Urinary bladder (tissue), 4 donors: ENCODE measurements around the gene FHOD3. TPM values are rescaled to one million over a fixed set of nuclear protein-coding genes. Genes with fewer than 3 reads are reported as not detected.

ENCODE experiments used
- DNase-seq: peaks from one replicate; pipeline ENCODE4 v3.0.0-alpha.2; 2015; ENCODE audit errors: extremely low spot score
- H3K27ac ChIP-seq: one replicate; pipeline ENCODE4 v1.5.1; 2013; ENCODE audit warnings: low read depth, mild to moderate bottlenecking, moderate library complexity
- H3K36me3 ChIP-seq: one replicate; pipeline ENCODE4 v1.6.1; 2013; ENCODE audit warnings: mild to moderate bottlenecking, moderate library complexity; ENCODE audit not compliant: insufficient read depth
- H3K4me1 ChIP-seq: one replicate; pipeline ENCODE4 v1.6.1; 2013; ENCODE audit warnings: mild to moderate bottlenecking, moderate library complexity; ENCODE audit not compliant: insufficient read depth
- H3K4me3 ChIP-seq: one replicate; pipeline ENCODE4 v1.5.1; 2013; ENCODE audit warnings: low read depth, low read length
- WGBS: extraction: QIAGEN DNeasy Blood & Tissue Kit; methylation state at CpG from one replicate; pipeline ENCODE4 v1.1.7; 2013; 5-methylcytosine and 5-hydroxymethylcytosine counted together
- polyA plus RNA-seq: library from polyadenylated mRNA; stranded (reverse); fragments of 200-250 nt; gene quantifications from one replicate; pipeline ENCODE4 v1.2.3, GENCODE V29; 2013
- total RNA-seq: library from RNA; depleted of rRNA; stranded (reverse); fragments of >200 nt; gene quantifications from one replicate; pipeline ENCODE4 v1.2.3, GENCODE V29; 2014
- donor health status: healthy with polysubstance abuse.
- donor health status: healthy.

FHOD3 gene
- total and polyA plus RNA-seq, 2 donors: 27.2 to 35.4 TPM

DNA sequence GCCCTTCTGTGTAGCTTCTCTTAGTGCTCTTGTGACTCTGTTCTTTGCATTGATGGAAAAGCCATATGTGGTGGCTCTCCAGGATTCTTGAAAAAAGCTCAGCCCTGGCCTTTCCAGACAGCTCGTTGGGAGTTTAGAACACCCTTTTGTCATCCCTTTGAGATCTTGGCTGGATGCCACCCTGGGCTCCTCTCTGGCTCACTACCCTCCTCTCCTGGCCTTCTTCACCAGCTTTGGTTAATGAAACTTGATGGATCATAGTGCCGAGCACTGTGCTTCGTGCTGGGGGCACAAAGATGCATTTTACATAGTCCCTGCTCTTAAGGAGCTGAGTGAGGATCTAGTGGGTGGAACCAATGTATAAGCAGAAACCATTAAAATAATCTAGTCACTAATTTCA lies 15.6 kb upstream of the FHOD3 start:
- no peaks in the 10 kb centered on the region for H3K36me3 ChIP-seq
- H3K4me3 ChIP-seq: no peak overlapping the region
- WGBS: 48% methylated on average over 3 of the region's 3 CpGs
- H3K27ac ChIP-seq: no peak overlapping the region
- no peaks in the 10 kb centered on the region for H3K4me1 ChIP-seq
- DNase-seq: no peak

GRCh38 chr18:36283448-36283847 lies 14.1 kb upstream of the FHOD3 start:
- DNase-seq: no peak
- H3K36me3 ChIP-seq: no peaks in the 10 kb centered on the region
- WGBS: 73% methylated on average over 6 of the region's 6 CpGs
- no peak overlapping the region for H3K4me3 ChIP-seq
- no peaks in the 10 kb centered on the region for H3K4me1 ChIP-seq
- H3K27ac ChIP-seq: no peak overlapping the region

DNA sequence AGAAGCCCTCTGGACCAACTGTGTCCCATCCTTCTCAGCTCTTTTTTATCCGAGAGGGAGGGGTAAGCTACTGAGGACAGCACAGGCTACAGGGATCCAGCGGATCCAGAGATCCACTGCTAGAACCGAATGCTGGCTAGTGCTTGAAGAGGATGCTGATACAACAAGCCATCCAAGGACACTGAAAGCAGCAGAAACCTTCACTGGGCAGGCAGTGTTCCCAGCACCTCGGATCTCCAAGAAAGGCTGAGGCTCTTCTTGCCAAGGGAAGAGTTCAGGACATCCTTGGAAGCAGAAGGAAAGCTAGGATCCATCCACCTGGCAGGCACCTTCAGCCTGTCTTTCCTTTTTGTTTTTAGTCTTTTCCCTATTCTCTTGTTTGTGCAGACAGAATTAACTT lies 13.2 kb upstream of the FHOD3 start:
- Histone ChIP-seq H3K27ac (no peak overlapping the region), H3K4me1 (no peaks in the 10 kb centered on the region), H3K4me3 (no peak overlapping the region), H3K36me3 (no peaks in the 10 kb centered on the region)
- WGBS: 66% methylated on average over 4 of the region's 4 CpGs
- DNase-seq: no peak

DNA sequence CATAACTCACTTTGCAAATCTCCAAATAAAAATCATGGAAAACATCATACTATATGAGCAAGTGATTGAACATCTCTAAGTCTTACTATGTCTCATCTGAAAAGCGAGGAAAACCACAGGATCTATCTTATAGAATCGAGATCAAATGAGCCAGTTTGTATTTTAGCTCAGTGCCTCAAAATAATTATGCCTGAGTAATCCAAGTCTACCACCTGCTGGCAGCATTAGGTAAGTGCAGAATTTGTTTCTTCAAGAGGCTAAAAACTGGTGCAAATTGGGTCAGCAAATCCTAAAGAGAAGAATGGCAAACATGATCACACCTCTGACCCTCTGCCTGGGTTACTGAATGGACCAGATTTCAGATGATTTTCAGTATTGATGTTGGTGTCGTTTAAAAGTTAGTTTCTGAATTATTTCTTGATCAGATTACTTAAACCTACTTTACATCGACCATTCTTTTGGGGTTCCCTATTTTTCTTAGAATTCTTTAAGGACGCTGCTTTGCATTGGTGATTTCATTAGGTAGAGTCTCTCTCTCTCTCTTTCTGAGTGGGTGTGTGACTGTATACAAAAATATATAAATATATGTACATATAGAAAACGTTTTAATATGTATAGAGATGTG lies 12.7 kb upstream of the FHOD3 start:
- H3K36me3 ChIP-seq: no peaks in the 10 kb centered on the region
- no peaks in the 10 kb centered on the region for H3K4me1 ChIP-seq
- DNase-seq: peak; percentile 53
- H3K27ac ChIP-seq: no peak overlapping the region
- H3K4me3 ChIP-seq: no peak overlapping the region
- 32% methylated on average over 6 of the region's 6 CpGs for WGBS

- Histone ChIP-seq H3K4me1 (no peaks in the 10 kb centered on the region), H3K36me3 (no peaks in the 10 kb centered on the region), H3K4me3 (no peak overlapping the region), H3K27ac (no peak overlapping the region)
- DNase-seq: no peak
- 93% methylated on average over 2 of the region's 2 CpGs for WGBS
Measured at GRCh38 chr18:36287653-36288052, 9.9 kb upstream of the FHOD3 start.

DNA sequence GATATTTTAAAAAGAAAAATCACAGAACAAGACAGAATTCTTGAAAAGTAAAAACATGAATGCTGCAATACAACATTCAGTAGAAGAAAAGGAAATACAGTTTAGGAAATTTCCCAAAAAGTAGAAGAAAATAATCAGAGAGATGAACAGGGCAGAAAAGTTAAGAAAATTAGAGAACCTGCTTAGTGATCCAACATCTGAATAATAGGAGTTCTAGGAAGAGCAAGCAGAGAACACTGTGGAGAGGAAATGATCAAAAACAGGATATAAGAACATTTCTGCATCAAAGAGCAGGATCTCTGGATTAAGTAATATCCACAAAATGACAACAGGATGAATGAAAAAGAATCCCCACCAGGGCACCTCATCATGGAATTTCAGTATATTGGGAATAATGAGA lies 8.8 kb upstream of the FHOD3 start:
- Histone ChIP-seq H3K4me1 (no peaks in the 10 kb centered on the region), H3K27ac (no peak overlapping the region), H3K36me3 (no peaks in the 10 kb centered on the region), H3K4me3 (no peak overlapping the region)
- DNase-seq: no peak

GRCh38 chr18:36294031-36294430 lies 3.5 kb upstream of the FHOD3 start:
- 94% methylated on average over 1 of the region's 1 CpG for WGBS
- Histone ChIP-seq H3K4me3 (no peak overlapping the region), H3K4me1 (no peaks in the 10 kb centered on the region), H3K36me3 (no peaks in the 10 kb centered on the region), H3K27ac (no peak overlapping the region)
- DNase-seq: no peak

GRCh38 chr18:36295214-36295613 lies 2.3 kb upstream of the FHOD3 start:
- no peak for DNase-seq
- Histone ChIP-seq H3K4me1 (no peaks in the 10 kb centered on the region), H3K36me3 (no peaks in the 10 kb centered on the region), H3K4me3 (no peak overlapping the region), H3K27ac (no peak overlapping the region)
- WGBS: 90% methylated on average over 1 of the region's 1 CpG

DNA sequence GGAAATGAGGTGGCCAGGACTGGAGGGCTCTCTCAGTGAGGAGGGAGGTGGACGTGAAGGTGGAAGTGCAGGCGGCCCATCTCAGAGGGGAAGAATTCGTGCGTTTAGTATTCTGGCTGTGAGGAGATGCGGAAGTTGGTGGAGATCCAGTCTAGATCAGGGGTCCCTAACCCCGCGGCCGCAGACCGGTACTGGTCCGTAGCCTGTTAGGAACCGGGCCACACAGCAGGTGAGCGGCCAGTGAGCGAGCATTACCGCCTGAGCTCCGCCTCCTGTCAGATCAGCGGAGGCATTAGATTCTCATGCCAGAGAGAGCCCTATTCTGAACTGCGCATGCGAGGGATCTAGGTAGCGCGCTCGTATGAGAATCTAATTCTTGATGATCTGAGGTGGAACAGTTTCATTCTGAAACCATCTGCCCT lies 1.6 kb upstream of the FHOD3 start:
- Histone ChIP-seq H3K4me3 (peak overlapping the region; percentile 69), H3K36me3 (no peaks in the 10 kb centered on the region), H3K4me1 (no peaks in the 10 kb centered on the region), H3K27ac (no peak overlapping the region)
- 28% methylated on average over 21 of the region's 21 CpGs for WGBS
- no peak for DNase-seq

DNA sequence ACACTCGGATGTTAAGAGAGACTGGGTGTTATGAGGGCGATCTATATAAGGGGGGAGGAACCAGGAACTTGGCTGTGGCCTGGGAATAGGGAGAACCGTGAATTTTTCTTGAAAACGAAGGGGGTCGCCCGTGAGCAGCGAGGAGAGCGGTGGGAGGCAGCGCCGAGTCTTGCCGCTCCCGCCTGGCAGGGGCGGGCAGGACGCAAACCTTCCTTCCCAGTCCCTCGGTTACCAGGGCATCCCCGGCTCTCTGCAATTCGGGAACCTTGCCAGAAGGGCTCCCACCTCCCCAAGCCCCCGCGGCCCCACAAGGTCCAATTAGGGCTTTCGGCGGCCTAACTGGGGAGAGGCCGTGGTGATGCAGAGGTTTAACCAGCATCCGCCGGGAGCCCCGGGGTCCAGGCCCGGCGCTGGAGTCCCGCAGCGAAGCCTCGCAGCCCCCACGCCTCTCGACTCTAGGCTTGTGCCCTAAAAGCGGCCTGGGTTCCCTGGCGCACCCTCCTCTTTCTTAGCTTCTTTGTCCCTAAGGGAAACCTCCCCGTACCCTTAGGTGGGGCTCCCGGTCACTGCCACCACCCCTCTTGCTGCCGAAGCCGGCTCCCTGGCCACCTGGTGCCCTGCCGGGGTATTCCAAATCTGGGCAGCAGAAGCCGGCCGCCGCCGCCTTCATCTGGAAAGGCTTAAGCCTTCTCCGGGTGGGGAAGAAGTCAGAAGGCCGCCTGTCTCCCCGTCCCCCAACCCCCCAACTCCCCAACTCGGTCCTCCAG lies 680 bp upstream of the FHOD3 start:
- DNase-seq: no peak
- Histone ChIP-seq H3K27ac (no peak overlapping the region), H3K36me3 (no peaks in the 10 kb centered on the region), H3K4me1 (no peaks in the 10 kb centered on the region), H3K4me3 (peak overlapping the region; percentile 69)
- under 1% methylated on average over 47 of the region's 47 CpGs for WGBS

DNA sequence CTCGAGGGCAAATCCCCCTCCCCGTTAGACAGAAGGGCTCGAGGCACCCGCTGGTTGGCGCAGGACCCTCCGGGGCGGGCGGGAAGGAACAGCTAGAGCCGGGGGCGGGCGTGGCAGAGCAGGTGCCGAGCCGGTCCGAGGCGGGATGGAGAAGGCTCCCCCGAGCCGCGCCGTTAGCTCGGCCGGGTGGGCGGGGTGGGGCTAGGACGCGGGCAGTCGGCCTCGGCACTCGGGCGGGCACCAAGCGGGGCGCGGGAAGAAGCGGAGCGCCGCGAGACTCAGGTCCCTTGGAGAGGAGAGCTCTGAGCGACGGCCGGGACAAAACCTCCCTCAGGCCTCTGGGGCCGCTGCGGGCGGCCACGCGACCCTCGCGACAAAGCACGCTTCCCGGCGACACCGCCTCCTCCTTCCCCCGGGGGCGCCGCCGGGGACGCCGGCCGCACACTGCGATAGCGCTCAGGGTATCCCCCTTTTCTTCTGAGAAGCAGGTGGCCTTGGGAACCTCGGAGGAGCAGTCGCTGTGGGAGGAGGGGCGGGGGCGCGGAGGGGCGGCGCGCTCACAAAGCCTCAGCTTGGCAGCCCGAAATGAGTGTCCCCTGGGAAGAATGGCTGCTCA lies 721 bp downstream of the FHOD3 start:
- no peaks in the 10 kb centered on the region for H3K4me1 ChIP-seq
- no peak overlapping the region for H3K27ac ChIP-seq
- WGBS: 2% methylated on average over 67 of the region's 67 CpGs
- H3K4me3 ChIP-seq: peak overlapping the region; percentile 69
- no peaks in the 10 kb centered on the region for H3K36me3 ChIP-seq
- no peak for DNase-seq

GRCh38 chr18:36299015-36299414 lies 1.5 kb downstream of the FHOD3 start:
- Histone ChIP-seq H3K36me3 (no peaks in the 10 kb centered on the region), H3K4me3 (no peak overlapping the region), H3K27ac (no peak overlapping the region), H3K4me1 (no peaks in the 10 kb centered on the region)
- DNase-seq: no peak
- WGBS: 88% methylated on average over 6 of the region's 6 CpGs

GRCh38 chr18:36300211-36300610 lies 2.7 kb downstream of the FHOD3 start:
- Histone ChIP-seq H3K4me1 (no peaks in the 10 kb centered on the region), H3K36me3 (no peaks in the 10 kb centered on the region), H3K4me3 (no peak overlapping the region), H3K27ac (no peak overlapping the region)
- no peak for DNase-seq
- WGBS: 95% methylated on average over 6 of the region's 6 CpGs

- WGBS: 84% methylated on average over 5 of the region's 5 CpGs
- Histone ChIP-seq H3K36me3 (no peaks in the 10 kb centered on the region), H3K4me1 (no peaks in the 10 kb centered on the region), H3K4me3 (no peak overlapping the region), H3K27ac (no peak overlapping the region)
- DNase-seq: no peak
Measured at GRCh38 chr18:36301884-36302283, 4.4 kb downstream of the FHOD3 start.
